Retinal pigment epithelial cell (primary cell): ENCODE measurements around the gene DNAJC7.

ENCODE experiments used
- DNase-seq: peaks from one replicate; pipeline ENCODE4 v3.0.0-alpha.2; 2010; ENCODE audit warnings: low read depth
- H3K4me3 ChIP-seq: 2 replicates; pipeline ENCODE4 v1.5.1; 2011; ENCODE audit warnings: mild to moderate bottlenecking, low read length, control low read depth, moderate library complexity
- TF ChIP-seq, protein P1 (sequence below): conservative IDR thresholded peaks from 2 replicates; pipeline ENCODE4 v1.5.1; 2011; ENCODE audit warnings: low read depth, low read length, control low read depth, inconsistent platforms

Gene DNAJC7

DNA sequence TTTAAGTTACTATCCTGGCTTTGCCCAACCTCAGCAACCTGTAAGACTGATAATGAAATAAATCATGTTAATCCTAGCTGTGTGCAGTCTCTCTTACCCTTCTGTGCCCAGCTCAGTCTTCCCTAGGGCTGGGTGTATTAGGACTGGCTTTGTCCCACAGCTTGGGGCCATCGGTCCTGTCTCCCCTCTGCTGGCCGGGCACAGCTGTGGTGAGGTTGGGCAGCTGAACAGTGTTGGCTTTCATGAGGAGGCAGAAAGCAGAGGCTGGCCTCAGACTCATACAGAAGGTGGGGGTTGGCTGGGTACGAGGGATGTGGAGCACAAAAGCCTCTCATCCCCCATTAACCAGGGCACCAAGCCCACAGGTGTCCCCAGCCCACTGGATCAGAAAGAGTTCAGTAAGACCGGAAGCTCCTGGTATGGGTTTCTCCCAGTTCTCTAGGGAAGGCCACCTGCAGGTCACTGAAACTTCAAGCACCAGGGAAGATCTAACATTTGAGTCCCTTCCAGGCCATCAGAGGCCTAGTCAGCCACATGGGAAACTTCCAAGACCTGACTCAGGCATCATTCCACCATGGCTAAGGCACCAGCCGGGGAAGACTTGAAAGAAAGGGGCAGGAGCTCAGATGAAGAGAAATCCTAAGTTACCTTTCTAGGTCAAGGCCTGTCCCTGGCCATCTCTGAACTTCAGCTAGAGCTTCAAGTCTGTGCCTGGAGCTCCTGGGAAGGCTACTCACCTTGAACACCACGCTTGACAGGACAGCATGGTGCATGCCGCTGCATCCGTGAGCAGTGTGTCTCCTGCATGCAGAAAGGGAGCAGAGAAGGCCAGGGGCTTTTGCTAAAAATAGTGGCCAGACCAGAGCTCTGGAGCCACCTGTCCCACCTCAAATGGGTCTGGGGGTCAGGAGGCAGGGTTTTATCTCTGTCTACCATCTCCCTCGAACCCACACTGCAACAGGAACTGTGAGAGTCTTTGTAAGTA, 41.8 kb downstream of the DNAJC7 start:
- no peak overlapping the region for H3K4me3 ChIP-seq
- TF ChIP-seq, protein P1, sequence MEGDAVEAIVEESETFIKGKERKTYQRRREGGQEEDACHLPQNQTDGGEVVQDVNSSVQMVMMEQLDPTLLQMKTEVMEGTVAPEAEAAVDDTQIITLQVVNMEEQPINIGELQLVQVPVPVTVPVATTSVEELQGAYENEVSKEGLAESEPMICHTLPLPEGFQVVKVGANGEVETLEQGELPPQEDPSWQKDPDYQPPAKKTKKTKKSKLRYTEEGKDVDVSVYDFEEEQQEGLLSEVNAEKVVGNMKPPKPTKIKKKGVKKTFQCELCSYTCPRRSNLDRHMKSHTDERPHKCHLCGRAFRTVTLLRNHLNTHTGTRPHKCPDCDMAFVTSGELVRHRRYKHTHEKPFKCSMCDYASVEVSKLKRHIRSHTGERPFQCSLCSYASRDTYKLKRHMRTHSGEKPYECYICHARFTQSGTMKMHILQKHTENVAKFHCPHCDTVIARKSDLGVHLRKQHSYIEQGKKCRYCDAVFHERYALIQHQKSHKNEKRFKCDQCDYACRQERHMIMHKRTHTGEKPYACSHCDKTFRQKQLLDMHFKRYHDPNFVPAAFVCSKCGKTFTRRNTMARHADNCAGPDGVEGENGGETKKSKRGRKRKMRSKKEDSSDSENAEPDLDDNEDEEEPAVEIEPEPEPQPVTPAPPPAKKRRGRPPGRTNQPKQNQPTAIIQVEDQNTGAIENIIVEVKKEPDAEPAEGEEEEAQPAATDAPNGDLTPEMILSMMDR: no peak
- no peak for DNase-seq

DNA sequence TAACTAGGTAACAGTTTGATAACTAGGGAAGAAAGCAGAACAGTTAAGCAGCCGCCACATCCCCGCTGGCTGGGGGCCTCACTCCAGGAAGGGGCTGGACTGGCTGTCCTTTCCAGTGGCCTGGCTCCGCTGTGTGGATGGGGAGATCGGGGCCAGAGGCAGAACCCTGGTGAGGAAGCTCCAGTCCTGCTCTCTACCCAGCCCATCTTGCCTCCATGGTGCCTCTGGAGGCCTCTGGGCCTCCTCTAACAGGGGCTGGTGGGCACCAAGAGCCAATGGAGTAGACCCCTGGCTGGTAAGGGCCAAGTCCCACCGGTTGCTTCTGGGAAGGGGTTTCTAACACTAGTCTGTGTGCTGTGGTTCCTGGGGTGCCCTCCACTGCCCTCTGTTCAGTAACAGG, 42.6 kb downstream of the DNAJC7 start:
- H3K4me3 ChIP-seq: no peak overlapping the region
- TF ChIP-seq, protein P1: no peak
- no peak for DNase-seq

DNA sequence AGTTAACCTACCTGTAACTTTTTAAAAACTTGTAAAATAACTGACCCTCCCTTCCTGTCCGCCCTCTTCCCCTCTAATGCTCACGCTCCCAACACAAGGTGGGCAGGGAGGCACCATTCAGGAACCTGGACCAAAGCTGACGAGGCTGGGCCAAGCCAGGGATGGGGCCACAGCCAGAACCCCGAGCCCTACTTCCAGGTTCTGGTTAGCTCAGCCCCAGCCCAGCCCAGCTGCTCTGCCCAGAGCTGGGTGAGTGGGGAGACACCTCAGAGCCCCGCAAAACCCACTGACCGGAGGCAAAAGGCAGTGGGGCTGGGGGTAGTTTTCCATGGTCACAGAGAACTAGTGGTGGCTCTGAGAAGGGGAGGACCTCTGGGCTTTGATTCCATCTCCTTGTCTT, 43.2 kb downstream of the DNAJC7 start:
- no peak for DNase-seq
- no peak overlapping the region for H3K4me3 ChIP-seq
- TF ChIP-seq, protein P1: no peak

DNA sequence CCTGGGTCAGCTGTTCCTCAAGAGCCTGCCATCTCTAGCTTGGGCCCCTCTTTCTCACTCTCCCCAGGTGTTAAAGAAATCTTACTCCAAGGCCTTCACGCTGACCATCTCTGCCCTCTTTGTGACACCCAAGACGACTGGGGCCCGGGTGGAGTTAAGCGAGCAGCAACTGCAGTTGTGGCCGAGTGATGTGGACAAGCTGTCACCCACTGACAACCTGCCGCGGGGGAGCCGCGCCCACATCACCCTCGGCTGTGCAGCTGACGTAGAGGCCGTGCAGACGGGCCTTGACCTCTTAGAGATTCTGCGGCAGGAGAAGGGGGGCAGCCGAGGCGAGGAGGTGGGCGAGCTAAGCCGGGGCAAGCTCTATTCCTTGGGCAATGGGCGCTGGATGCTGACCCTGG, 43.8 kb downstream of the DNAJC7 start:
- TF ChIP-seq, protein P1: no peak
- DNase-seq: no peak
- H3K4me3 ChIP-seq: no peak overlapping the region

DNA sequence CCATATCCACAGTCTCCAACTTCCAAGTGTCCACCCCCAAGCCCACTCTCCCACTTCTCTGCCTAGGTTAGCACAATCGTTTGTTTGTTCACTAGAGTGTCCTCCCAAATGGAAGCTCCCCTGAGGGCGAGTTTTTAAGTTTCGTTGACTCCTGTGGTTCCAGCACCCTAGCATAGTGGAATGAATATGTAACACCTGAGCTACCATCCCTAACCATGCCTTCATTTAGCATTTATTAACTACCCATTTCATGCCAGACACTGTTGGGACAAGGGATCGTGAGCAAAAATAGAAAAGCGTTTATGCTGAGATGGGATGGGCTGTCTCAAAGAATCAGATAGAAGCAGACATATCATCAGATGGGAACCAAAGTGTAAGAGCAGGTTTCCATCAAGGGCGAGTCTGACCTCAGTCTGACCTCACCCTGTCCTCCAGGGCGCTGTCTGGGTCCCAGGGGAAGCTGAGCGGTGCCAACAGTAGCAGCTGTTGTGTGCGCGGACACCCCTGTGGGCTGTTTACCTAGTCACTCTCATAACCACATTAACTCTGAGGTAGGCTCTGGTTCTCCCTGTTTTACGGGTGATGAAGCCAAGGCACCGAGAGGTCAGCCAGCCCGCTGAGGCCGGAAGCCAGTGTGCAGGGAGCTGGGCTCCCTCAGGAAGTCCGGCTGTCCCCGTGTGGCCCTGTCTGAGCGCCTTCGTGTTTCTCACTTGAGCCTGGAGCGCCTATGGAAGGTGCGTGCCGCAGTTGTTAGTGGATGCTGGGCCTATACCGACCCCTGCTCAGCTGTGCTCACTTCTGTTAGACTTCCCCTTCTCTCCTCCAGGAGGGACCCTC, 44.5 kb downstream of the DNAJC7 start:
- TF ChIP-seq, protein P1: no peak
- no peak for DNase-seq
- no peak overlapping the region for H3K4me3 ChIP-seq

DNA sequence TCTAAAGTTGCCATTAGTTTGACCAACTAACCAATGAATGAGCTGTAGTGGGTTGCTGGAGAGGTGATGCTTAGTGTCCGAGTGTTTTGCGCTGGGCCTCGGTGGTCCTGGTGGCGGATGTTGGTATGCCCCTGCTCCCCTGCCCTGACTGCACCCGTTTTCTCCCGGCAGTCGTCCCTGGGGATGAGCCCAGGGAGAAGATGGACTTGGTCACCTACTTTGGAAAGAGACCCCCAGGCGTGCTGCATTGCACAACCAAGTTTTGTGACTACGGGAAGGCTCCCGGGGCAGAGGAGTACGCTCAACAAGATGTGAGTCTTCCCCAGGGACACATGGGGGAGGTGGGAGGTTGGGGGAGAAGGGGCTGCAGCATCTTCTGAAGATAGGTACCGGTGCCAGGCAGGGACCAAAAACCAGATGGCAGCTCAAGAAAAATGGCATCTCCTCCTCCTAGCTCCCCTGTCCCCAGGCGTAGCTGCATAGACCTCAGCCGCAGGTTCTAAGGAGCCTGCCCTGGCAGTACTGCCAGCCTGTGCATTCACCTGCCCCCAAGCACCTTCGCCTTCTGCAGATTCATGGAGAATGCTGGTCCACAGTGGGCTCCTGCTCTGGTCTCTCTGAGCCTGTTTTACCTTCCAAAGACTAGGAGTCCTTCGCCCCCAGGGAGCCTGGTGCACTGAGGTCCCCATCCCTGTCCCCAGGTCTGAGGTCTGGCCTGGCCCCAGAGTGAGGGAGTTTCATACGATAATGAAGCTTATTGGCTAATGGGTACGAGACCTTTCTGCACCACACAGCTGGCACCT, 45.3 kb downstream of the DNAJC7 start:
- DNase-seq: no peak
- TF ChIP-seq, protein P1: no peak
- H3K4me3 ChIP-seq: no peak overlapping the region
